K562 (cell line): ENCODE data around the gene CPSF4. TPM values are rescaled to one million over a fixed set of nuclear protein-coding genes. Genes with fewer than 3 reads are reported as not detected.

Experiments used
- BACH1 ChIP-seq: fragments of 200-800 bp; sonication (Bioruptor generic); IDR thresholded peaks from 2 replicates; pipeline ENCODE4 v1.6.1; 2016; ENCODE audit warnings: missing genetic modification characterization, missing compliant biosample characterization
- CSDE1 ChIP-seq, 2 experiments: fragments of 450-650 bp; IDR thresholded peaks; 2 replicates each; pipeline ENCODE4 v1.6.1; 2016; ENCODE audit warnings: mild to moderate bottlenecking in 1 of 2
- MEIS2 ChIP-seq: fragments of 450-650 bp; IDR thresholded peaks from 2 replicates; pipeline ENCODE4 v1.6.1; 2014; ENCODE audit warnings: mild to moderate bottlenecking; ENCODE audit not compliant: partially characterized antibody
- NFIC ChIP-seq: fragments of 450-650 bp; IDR thresholded peaks from 2 replicates; pipeline ENCODE4 v1.6.1; 2017; ENCODE audit warnings: mild to moderate bottlenecking, inconsistent platforms
- SETDB1 ChIP-seq: IDR thresholded peaks from one replicate; pipeline ENCODE4 v1.6.1; 2012; ENCODE audit warnings: low read length, control low read depth, inconsistent platforms
- STAG1 ChIP-seq: sonication (generic); formaldehyde crosslinking; IDR thresholded peaks from 2 replicates; pipeline ENCODE4 v1.5.0; 2020; ENCODE audit warnings: missing genetic modification reagents, borderline replicate concordance
- ZNF274 ChIP-seq: IDR thresholded peaks from 2 replicates; pipeline ENCODE4 v1.6.1; 2011; ENCODE audit warnings: low read depth, mild to moderate bottlenecking, low read length, moderate library complexity, borderline replicate concordance
- ZNF436 ChIP-seq: fragments of 250-450, 450-650 bp; sonication (Bioruptor Pico); formaldehyde crosslinking; IDR thresholded peaks from 2 replicates; pipeline ENCODE4 v1.7.0; 2020; ENCODE audit warnings: mild to moderate bottlenecking
- ZNF561 ChIP-seq: fragments of 450-650 bp; formaldehyde crosslinking; conservative IDR thresholded peaks from 2 replicates; pipeline ENCODE4 v1.4.0; 2020; ENCODE audit warnings: mild to moderate bottlenecking, moderate library complexity
- polyA plus RNA-seq, 8 experiments: library from polyadenylated mRNA; depleted of rRNA in 4 of 8; stranded (reverse) in 5 of 8; unstranded in 3 of 8; fragments of >200 nt; fragmentation: Nextera tagmentation in 2 of 8; fragmentation: Illumina TruSeq in 1 of 8; extraction: Ambion mirVana in 2 of 8; extraction: Trizol in 1 of 8; gene quantifications; 2 replicates each; pipeline versions ENCODE4 v1.2.1 to v1.2.3, GENCODE V29; 2011 to 2014; ENCODE audit warnings: inconsistent platforms in 1 of 8, missing spikeins in 1 of 8
- total RNA-seq, 7 experiments: library from RNA; depleted of rRNA in 6 of 7; stranded (reverse); fragments of >200 nt in 6 of 7; fragmentation: Illumina TruSeq in 2 of 7; extraction: Trizol in 2 of 7; gene quantifications; 2 replicates each; pipeline versions ENCODE4 v1.2.1 to v1.2.3, GENCODE V29; 2011 to 2021; ENCODE audit warnings: low replicate concordance in 1 of 7
- TF ChIP-seq, protein P1 (sequence below), 2 experiments: fragments of 450-650 bp in 1 of 2; sonication (generic) in 1 of 2; formaldehyde crosslinking in 1 of 2; IDR thresholded peaks; 2 replicates each; pipeline versions ENCODE4 v1.7.1 to v1.9.0; 2016 to 2022; ENCODE audit warnings: inconsistent platforms in 1 of 2, mild to moderate bottlenecking in 1 of 2, missing genetic modification reagents in 1 of 2
- TF ChIP-seq, protein P2 (sequence below), 2 experiments: fragments of 150-350 bp in 1 of 2; IDR thresholded peaks; 2 replicates each; pipeline ENCODE4 v1.6.1; 2012 to 2016; ENCODE audit warnings: low read depth in 2 of 2, low read length in 2 of 2, mild to moderate bottlenecking in 1 of 2, moderate library complexity in 1 of 2
- TF ChIP-seq, protein P3 (sequence below): sonication (generic); formaldehyde crosslinking; IDR thresholded peaks from 2 replicates; pipeline ENCODE4 v1.8.0; 2023; ENCODE audit warnings: mild to moderate bottlenecking, missing genetic modification reagents

CPSF4 gene
- total and polyA plus RNA-seq, 9 of the 15 experiments (the other 6 are each of a cell fraction or from before 2014, with no cell fraction given), result 16.9 to 118 (median 71.7) TPM

DNA sequence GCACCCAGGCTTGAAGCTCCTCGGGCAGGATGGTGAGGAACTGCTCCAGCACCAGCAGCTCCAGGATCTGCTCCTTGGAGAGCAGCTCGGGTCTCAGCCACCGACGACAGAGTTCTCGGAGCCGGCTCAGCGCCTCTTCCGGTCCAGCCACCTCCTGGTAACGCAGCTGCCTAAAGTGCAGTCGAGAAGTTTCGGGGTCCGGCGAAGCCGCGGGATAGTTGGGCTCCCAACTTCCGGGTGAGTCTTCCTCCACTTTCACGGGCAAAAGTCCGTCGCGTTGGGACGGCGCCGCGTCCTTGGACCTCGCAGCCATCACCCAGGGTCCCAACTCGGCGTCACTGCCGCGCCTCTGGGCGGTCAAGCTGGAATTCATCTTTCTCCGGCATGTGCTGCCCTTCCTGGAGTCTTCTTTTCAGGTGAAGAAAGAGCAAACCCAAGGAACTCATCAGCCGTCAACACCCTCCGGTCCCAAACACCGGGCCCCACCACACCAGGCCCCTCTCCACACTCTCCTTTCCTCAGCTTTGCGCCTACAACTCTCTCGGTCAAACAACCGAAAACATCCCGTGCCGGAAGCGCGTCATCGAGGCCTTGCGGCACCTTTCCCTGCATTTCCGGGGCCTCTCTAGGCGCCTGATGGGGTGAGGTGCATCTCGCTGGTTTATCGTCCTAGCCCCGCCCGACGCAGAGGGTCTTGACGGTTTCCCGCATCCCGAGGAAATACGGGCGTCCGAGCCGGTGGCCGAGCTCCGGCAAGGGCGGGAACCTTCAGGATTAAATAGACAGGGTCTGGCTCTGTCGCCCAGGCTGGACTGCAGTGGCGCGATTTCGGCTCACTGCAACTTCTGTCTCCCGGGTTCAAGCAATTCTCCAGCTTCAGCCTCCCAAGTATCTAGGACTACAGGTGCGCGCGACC is 61.2 kb downstream of the CPSF4 start, which contains the start of gene ZNF394 (continued):
- TF ChIP-seq, protein P1, sequence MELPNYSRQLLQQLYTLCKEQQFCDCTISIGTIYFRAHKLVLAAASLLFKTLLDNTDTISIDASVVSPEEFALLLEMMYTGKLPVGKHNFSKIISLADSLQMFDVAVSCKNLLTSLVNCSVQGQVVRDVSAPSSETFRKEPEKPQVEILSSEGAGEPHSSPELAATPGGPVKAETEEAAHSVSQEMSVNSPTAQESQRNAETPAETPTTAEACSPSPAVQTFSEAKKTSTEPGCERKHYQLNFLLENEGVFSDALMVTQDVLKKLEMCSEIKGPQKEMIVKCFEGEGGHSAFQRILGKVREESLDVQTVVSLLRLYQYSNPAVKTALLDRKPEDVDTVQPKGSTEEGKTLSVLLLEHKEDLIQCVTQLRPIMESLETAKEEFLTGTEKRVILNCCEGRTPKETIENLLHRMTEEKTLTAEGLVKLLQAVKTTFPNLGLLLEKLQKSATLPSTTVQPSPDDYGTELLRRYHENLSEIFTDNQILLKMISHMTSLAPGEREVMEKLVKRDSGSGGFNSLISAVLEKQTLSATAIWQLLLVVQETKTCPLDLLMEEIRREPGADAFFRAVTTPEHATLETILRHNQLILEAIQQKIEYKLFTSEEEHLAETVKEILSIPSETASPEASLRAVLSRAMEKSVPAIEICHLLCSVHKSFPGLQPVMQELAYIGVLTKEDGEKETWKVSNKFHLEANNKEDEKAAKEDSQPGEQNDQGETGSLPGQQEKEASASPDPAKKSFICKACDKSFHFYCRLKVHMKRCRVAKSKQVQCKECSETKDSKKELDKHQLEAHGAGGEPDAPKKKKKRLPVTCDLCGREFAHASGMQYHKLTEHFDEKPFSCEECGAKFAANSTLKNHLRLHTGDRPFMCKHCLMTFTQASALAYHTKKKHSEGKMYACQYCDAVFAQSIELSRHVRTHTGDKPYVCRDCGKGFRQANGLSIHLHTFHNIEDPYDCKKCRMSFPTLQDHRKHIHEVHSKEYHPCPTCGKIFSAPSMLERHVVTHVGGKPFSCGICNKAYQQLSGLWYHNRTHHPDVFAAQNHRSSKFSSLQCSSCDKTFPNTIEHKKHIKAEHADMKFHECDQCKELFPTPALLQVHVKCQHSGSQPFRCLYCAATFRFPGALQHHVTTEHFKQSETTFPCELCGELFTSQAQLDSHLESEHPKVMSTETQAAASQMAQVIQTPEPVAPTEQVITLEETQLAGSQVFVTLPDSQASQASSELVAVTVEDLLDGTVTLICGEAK (IDR thresholded peaks at IDR 0.05), result peak; percentile 99
- TF ChIP-seq, protein P1 (CRISPR knock-in tag; IDR thresholded peaks at IDR 0.05), result no peak; the same call in 1 of the 2 replicates
- TF ChIP-seq MEIS2, result no peak
- no peak for TF ChIP-seq STAG1
- TF ChIP-seq BACH1 (tag), result no peak
- no peak for TF ChIP-seq ZNF274
- peak; percentile 34; the same call in 1 of the 2 replicates for TF ChIP-seq NFIC
- TF ChIP-seq, protein P2, sequence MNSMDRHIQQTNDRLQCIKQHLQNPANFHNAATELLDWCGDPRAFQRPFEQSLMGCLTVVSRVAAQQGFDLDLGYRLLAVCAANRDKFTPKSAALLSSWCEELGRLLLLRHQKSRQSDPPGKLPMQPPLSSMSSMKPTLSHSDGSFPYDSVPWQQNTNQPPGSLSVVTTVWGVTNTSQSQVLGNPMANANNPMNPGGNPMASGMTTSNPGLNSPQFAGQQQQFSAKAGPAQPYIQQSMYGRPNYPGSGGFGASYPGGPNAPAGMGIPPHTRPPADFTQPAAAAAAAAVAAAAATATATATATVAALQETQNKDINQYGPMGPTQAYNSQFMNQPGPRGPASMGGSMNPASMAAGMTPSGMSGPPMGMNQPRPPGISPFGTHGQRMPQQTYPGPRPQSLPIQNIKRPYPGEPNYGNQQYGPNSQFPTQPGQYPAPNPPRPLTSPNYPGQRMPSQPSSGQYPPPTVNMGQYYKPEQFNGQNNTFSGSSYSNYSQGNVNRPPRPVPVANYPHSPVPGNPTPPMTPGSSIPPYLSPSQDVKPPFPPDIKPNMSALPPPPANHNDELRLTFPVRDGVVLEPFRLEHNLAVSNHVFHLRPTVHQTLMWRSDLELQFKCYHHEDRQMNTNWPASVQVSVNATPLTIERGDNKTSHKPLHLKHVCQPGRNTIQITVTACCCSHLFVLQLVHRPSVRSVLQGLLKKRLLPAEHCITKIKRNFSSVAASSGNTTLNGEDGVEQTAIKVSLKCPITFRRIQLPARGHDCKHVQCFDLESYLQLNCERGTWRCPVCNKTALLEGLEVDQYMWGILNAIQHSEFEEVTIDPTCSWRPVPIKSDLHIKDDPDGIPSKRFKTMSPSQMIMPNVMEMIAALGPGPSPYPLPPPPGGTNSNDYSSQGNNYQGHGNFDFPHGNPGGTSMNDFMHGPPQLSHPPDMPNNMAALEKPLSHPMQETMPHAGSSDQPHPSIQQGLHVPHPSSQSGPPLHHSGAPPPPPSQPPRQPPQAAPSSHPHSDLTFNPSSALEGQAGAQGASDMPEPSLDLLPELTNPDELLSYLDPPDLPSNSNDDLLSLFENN (IDR thresholded peaks at IDR 0.05; ENCODE audit: low read depth in 2 of 2, low read length in 2 of 2), result no peak; a peak in 1 of 4 replicates
- no peak for TF ChIP-seq ZNF436 (CRISPR knock-in tag)
- TF ChIP-seq ZNF561 (CRISPR knock-in tag), result no peak
- TF ChIP-seq SETDB1, result no peak
- no peak; a peak in 1 of 4 replicates for TF ChIP-seq CSDE1 (IDR thresholded peaks at IDR 0.05)
- TF ChIP-seq, protein P3, sequence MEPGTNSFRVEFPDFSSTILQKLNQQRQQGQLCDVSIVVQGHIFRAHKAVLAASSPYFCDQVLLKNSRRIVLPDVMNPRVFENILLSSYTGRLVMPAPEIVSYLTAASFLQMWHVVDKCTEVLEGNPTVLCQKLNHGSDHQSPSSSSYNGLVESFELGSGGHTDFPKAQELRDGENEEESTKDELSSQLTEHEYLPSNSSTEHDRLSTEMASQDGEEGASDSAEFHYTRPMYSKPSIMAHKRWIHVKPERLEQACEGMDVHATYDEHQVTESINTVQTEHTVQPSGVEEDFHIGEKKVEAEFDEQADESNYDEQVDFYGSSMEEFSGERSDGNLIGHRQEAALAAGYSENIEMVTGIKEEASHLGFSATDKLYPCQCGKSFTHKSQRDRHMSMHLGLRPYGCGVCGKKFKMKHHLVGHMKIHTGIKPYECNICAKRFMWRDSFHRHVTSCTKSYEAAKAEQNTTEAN, result no peak
